HepG2 (cell line): Measurements from ENCODE around the gene IL3.

Experiments
- MAFK ChIP-seq, 2 experiments: IDR thresholded peaks in 1 of 2; conservative IDR thresholded peaks in 1 of 2; 2 replicates each; pipeline ENCODE4 v1.6.1; 2011; ENCODE audit warnings: improper control_type of control experiment in 2 of 2, low read length in 2 of 2
- ZNF510 ChIP-seq: sonication (generic); formaldehyde crosslinking; IDR thresholded peaks from 2 replicates; pipeline ENCODE4 v1.4.0; 2020; ENCODE audit warnings: low read depth, mild to moderate bottlenecking, missing genetic modification reagents
- TF ChIP-seq, protein P1 (sequence below), 2 experiments: sonication (generic) in 1 of 2; formaldehyde crosslinking in 1 of 2; IDR thresholded peaks; 2 replicates each; pipeline versions ENCODE4 v1.5.1 to v1.6.1; 2011 to 2020; ENCODE audit warnings: borderline replicate concordance in 1 of 2, low read depth in 1 of 2, low read length in 1 of 2, mild to moderate bottlenecking in 1 of 2, missing genetic modification reagents in 1 of 2, moderate library complexity in 1 of 2
- TF ChIP-seq, protein P2 (sequence below): sonication (generic); formaldehyde crosslinking; IDR thresholded peaks from 2 replicates; pipeline ENCODE4 v1.4.0; 2020; ENCODE audit warnings: missing genetic modification reagents

DNA sequence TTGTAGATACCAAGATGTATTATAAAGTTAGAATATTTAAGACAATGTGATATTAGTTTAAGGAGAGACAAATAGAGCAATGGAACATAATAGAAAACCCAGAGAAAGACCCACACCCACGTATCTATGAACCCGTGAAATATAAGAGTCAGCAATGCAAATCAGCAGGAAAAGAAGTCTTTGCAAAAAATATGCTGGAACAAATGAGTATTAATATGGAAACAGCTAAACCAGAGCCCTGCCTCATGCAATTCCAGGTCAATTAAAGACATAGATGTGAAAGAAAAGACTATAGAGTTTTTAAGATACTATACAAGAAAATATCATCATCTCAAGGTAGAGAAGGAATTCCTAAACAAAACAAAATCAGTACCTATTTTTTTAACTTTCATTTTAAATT lies 23.1 kb upstream of the IL3 start:
- TF ChIP-seq, protein P1, sequence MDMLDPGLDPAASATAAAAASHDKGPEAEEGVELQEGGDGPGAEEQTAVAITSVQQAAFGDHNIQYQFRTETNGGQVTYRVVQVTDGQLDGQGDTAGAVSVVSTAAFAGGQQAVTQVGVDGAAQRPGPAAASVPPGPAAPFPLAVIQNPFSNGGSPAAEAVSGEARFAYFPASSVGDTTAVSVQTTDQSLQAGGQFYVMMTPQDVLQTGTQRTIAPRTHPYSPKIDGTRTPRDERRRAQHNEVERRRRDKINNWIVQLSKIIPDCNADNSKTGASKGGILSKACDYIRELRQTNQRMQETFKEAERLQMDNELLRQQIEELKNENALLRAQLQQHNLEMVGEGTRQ (IDR thresholded peaks at IDR 0.05; ENCODE audit: low read depth, low read length), result no peak
- TF ChIP-seq, protein P1 (CRISPR knock-in tag; IDR thresholded peaks at IDR 0.05; ENCODE audit: borderline replicate concordance), result no peak
- TF ChIP-seq ZNF510 (no peak), MAFK (conservative IDR thresholded peaks at IDR 0.05 in 1 of 2, IDR thresholded peaks at IDR 0.05 in 1 of 2; ENCODE audit: low read length in 2 of 2) (no peak)
- TF ChIP-seq, protein P2, sequence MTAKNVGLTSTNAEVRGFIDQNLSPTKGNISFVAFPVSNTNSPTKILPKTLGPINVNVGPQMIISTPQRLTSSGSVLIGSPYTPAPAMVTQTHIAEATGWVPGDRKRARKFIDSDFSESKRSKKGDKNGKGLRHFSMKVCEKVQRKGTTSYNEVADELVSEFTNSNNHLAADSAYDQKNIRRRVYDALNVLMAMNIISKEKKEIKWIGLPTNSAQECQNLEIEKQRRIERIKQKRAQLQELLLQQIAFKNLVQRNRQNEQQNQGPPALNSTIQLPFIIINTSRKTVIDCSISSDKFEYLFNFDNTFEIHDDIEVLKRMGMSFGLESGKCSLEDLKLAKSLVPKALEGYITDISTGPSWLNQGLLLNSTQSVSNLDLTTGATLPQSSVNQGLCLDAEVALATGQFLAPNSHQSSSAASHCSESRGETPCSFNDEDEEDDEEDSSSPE, result no peak
